CD14-positive monocyte (primary cell): ENCODE measurements around the gene FOXO3. TPM values are rescaled to one million over a fixed set of nuclear protein-coding genes. Genes with fewer than 3 reads are reported as not detected.

Source experiments
- DNase-seq, 3 donors: peaks; one replicate each; pipeline ENCODE4 v3.0.0-alpha.2; 2011 to 2022
- H2AFZ ChIP-seq: 2 replicates; pipeline ENCODE4 v1.6.0; 2012; ENCODE audit warnings: mild to moderate bottlenecking, low read depth, low read length, inconsistent platforms; ENCODE audit not compliant: insufficient read depth, poor library complexity, severe bottlenecking
- H3K27ac ChIP-seq, 2 donors: 1 replicate in 1 of 2; 2 replicates in 1 of 2; pipeline ENCODE4 v1.5.1; 2012 to 2013; ENCODE audit warnings: low read length in 2 of 2, control low read depth in 1 of 2, inconsistent platforms in 1 of 2, low read depth in 1 of 2, mild to moderate bottlenecking in 1 of 2
- H3K27me3 ChIP-seq, 2 donors: one replicate each; pipeline versions ENCODE4 v1.6.0 to v1.6.1; 2011 to 2013; ENCODE audit warnings: low read length in 2 of 2; ENCODE audit not compliant: control insufficient read depth in 2 of 2, insufficient read depth in 2 of 2
- H3K36me3 ChIP-seq, 2 donors: replicated peaks in 1 of 2; 1 replicate in 1 of 2; 2 replicates in 1 of 2; pipeline versions ENCODE4 v1.5.1 to v1.6.1; 2012 to 2013; ENCODE audit warnings: low read length in 2 of 2, control low read depth in 1 of 2, inconsistent platforms in 1 of 2, mild to moderate bottlenecking in 1 of 2; ENCODE audit not compliant: insufficient read depth in 2 of 2, control insufficient read depth in 1 of 2
- H3K4me1 ChIP-seq, 2 donors: 1 replicate in 1 of 2; 2 replicates in 1 of 2; pipeline versions ENCODE4 v1.5.1 to v1.6.1; 2012 to 2013; ENCODE audit warnings: low read length in 2 of 2, control low read depth in 1 of 2, inconsistent platforms in 1 of 2, mild to moderate bottlenecking in 1 of 2, moderate library complexity in 1 of 2; ENCODE audit not compliant: insufficient read depth in 2 of 2, control insufficient read depth in 1 of 2
- H3K4me2 ChIP-seq: replicated peaks from 2 replicates; pipeline ENCODE3; 2012; ENCODE audit warnings: low read length, moderate library complexity, mild to moderate bottlenecking; ENCODE audit not compliant: poor library complexity, severe bottlenecking; ENCODE audit errors: extremely low read depth
- H3K4me3 ChIP-seq, 3 experiments: fragments of 200-600 bp in 1 of 3; sonication (generic) in 1 of 3; replicated peaks in 1 of 3; 1 replicate in 2 of 3; 2 replicates in 1 of 3; pipeline ENCODE4 v1.5.1; 2011 to 2013; ENCODE audit warnings: low read length in 3 of 3, mild to moderate bottlenecking in 3 of 3, control low read depth in 2 of 3, low read depth in 2 of 3, inconsistent platforms in 1 of 3, moderate library complexity in 1 of 3
- H3K79me2 ChIP-seq: 2 replicates; pipeline ENCODE4 v1.6.0; 2012; ENCODE audit warnings: mild to moderate bottlenecking, control low read depth, inconsistent platforms, low read length, moderate library complexity; ENCODE audit not compliant: insufficient read depth
- H3K9ac ChIP-seq: 2 replicates; pipeline ENCODE4 v1.6.0; 2017; ENCODE audit warnings: low read length, mild to moderate bottlenecking; ENCODE audit not compliant: insufficient read depth, poor library complexity, severe bottlenecking
- H3K9me3 ChIP-seq, 2 donors: replicated peaks in 1 of 2; 1 replicate in 1 of 2; 2 replicates in 1 of 2; pipeline versions ENCODE4 v1.5.1 to v1.6.1; 2012 to 2013; ENCODE audit warnings: low read length in 2 of 2, control low read depth in 1 of 2; ENCODE audit not compliant: control insufficient read depth in 1 of 2, insufficient read depth in 1 of 2
- H4K20me1 ChIP-seq: 2 replicates; pipeline ENCODE4 v1.6.0; 2012; ENCODE audit warnings: mild to moderate bottlenecking, low read length, control low read depth, moderate library complexity; ENCODE audit not compliant: insufficient read depth
- H3K27ac Mint-ChIP-seq, 7 donors: one replicate each; pipeline ENCODE4 v1.8.0; 2020; ENCODE audit warnings: mild to moderate bottlenecking in 7 of 7, mixed read lengths in 7 of 7, moderate library complexity in 6 of 7, inconsistent platforms in 2 of 7
- H3K27me3 Mint-ChIP-seq, 3 donors: one replicate each; pipeline ENCODE4 v1.8.0; 2021 to 2022; ENCODE audit warnings: low read depth in 3 of 3, mild to moderate bottlenecking in 3 of 3, mixed read lengths in 3 of 3, moderate library complexity in 3 of 3, inconsistent platforms in 1 of 3
- H3K36me3 Mint-ChIP-seq, 2 donors: one replicate each; pipeline ENCODE4 v1.8.0; 2020; ENCODE audit warnings: mixed read lengths in 2 of 2, inconsistent platforms in 1 of 2, mild to moderate bottlenecking in 1 of 2
- H3K4me1 Mint-ChIP-seq: one replicate; pipeline ENCODE4 v1.8.0; 2020; ENCODE audit warnings: mild to moderate bottlenecking, mixed read lengths
- H3K4me3 Mint-ChIP-seq, 2 donors: one replicate each; pipeline ENCODE4 v1.8.0; 2020; ENCODE audit warnings: mild to moderate bottlenecking in 2 of 2, mixed read lengths in 2 of 2, moderate library complexity in 1 of 2
- H3K9me3 Mint-ChIP-seq, 7 donors: one replicate each; pipeline ENCODE4 v1.8.0; 2020 to 2022; ENCODE audit warnings: mixed read lengths in 7 of 7, mild to moderate bottlenecking in 6 of 7, moderate library complexity in 6 of 7, inconsistent platforms in 2 of 7
- WGBS: methylation state at CpG from one replicate; pipeline ENCODE4 v1.1.5; 2013; ENCODE audit warnings: missing lambda C conversion rate; ENCODE audit not compliant: insufficient coverage; 5-methylcytosine and 5-hydroxymethylcytosine counted together
- intact Hi-C, 2 donors: fragments of 100-400 bp; cut with micrococcal nuclease; formaldehyde crosslinking; loops; one replicate each; pipeline versions ENCODE4 v1.15.0 to v1.15.1; 2023
- polyA plus RNA-seq, 3 donors: library from polyadenylated mRNA; depleted of rRNA in 1 of 3; unstranded in 2 of 3; stranded (reverse) in 1 of 3; fragments of 300-500 nt in 2 of 3; fragments of >200 nt in 1 of 3; fragmentation: Illumina TruSeq in 2 of 3; gene quantifications; 1 replicate in 2 of 3; 2 replicates in 1 of 3; pipeline ENCODE4 v1.2.3, GENCODE V29; 2012 to 2021
- TF ChIP-seq, protein P1 (sequence below): fragments of 200-600 bp; IDR thresholded peaks from one replicate; pipeline ENCODE4 v1.8.0; 2022; ENCODE audit warnings: antibody characterized with exemption, mild to moderate bottlenecking

The FOXO3 gene
- polyA plus RNA-seq, 3 donors: 15.4 to 23.2 (median 17.5) TPM

DNA sequence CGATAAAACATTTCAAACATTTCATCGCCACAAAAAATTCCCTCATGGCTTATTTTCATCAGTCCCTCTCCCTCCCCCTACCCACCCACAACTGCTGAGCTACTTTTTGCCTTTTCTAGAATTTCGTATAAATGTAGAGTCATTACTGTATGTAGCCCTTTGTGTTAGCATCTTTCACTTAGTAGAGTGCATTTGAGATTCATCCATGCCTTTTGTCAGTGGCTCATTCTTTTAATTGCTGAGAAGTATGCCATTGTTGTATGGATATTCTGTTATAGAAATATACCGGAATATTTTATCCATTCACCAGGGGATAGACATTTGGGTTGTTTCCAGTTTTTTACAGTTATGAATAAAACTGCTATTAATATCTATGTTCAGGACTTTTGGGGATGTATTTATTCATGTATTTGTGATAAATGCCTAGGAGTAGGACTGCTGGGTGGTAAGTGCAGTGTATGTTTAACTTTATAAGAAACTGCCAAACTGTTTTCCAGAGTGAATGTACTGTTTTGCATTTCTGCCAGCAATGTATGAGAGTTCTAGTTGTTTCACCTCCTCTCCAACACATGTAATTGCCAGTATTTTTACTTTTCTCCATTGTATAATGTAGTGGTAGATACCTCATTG lies 50.4 kb downstream of the FOXO3 start:
- no peak overlapping the region for H3K9ac ChIP-seq
- WGBS: no CpG with 5 or more reads among the region's 4 CpGs
- no peak overlapping the region for H3K27ac Mint-ChIP-seq
- H3K36me3 ChIP-seq: no peaks in the 10 kb centered on the region
- no peak overlapping the region for H3K4me2 ChIP-seq
- intact Hi-C loops: no loop called here
- DNase-seq: no peak
- peaks cover 100% of the 10 kb centered on the region for H3K79me2 ChIP-seq
- H3K4me1 Mint-ChIP-seq: peaks cover 28% of the 10 kb centered on the region
- no peak overlapping the region for H3K4me3 Mint-ChIP-seq
- H4K20me1 ChIP-seq: peaks cover 99% of the 10 kb centered on the region
- H3K4me1 ChIP-seq: peaks cover 5 to 6% of the 10 kb centered on the region in 2 donors
- H2AFZ ChIP-seq: no peak overlapping the region
- TF ChIP-seq, protein P1, sequence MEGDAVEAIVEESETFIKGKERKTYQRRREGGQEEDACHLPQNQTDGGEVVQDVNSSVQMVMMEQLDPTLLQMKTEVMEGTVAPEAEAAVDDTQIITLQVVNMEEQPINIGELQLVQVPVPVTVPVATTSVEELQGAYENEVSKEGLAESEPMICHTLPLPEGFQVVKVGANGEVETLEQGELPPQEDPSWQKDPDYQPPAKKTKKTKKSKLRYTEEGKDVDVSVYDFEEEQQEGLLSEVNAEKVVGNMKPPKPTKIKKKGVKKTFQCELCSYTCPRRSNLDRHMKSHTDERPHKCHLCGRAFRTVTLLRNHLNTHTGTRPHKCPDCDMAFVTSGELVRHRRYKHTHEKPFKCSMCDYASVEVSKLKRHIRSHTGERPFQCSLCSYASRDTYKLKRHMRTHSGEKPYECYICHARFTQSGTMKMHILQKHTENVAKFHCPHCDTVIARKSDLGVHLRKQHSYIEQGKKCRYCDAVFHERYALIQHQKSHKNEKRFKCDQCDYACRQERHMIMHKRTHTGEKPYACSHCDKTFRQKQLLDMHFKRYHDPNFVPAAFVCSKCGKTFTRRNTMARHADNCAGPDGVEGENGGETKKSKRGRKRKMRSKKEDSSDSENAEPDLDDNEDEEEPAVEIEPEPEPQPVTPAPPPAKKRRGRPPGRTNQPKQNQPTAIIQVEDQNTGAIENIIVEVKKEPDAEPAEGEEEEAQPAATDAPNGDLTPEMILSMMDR: no peak
- no peaks in the 10 kb centered on the region for H3K27me3 Mint-ChIP-seq
- H3K27me3 ChIP-seq: no peaks in the 10 kb centered on the region
- peaks cover 3 to 11% (median 7%) of the 10 kb centered on the region in 7 donors for H3K9me3 Mint-ChIP-seq
- H3K27ac ChIP-seq: no peak overlapping the region
- H3K9me3 ChIP-seq: peaks cover 0 to 5% of the 10 kb centered on the region in 2 donors
- H3K4me3 ChIP-seq: no peak overlapping the region
- H3K36me3 Mint-ChIP-seq: peaks cover 9 to 17% of the 10 kb centered on the region in 2 donors

DNA sequence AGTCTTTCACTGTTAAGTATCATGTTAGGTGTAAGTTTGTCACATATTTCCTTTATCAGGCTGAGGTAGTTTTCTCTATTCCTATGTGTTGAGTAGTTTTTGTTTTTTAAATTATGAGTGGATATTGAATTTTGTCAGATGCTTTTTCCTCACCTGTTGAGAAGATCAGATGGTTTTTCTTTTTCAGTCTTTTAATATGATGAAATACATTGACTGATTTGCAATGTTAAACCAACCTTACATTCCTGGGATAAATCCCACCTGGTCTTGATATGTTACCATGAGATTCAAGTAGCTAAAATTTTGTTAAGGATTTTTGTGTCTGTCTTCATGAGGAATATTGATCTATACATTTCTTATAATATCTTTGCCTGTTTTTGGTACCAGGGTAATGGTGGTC lies 52.1 kb downstream of the FOXO3 start:
- Histone ChIP-seq H3K27ac (no peak overlapping the region), H4K20me1 (peaks cover 99% of the 10 kb centered on the region), H2AFZ (no peak overlapping the region), H3K4me2 (no peak overlapping the region), H3K27me3 (no peaks in the 10 kb centered on the region), H3K9ac (no peak overlapping the region), H3K9me3 (peaks cover 0 to 5% of the 10 kb centered on the region in 2 donors), H3K79me2 (peaks cover 100% of the 10 kb centered on the region), H3K4me3 (no peak overlapping the region), H3K4me1 (peaks cover 21 to 24% of the 10 kb centered on the region in 2 donors), H3K36me3 (no peaks in the 10 kb centered on the region)
- TF ChIP-seq, protein P1: no peak
- DNase-seq: no peak
- H3K4me3 Mint-ChIP-seq: no peak overlapping the region
- H3K27ac Mint-ChIP-seq: no peak overlapping the region
- peaks cover 7 to 10% of the 10 kb centered on the region in 2 donors for H3K36me3 Mint-ChIP-seq
- no peaks in the 10 kb centered on the region for H3K27me3 Mint-ChIP-seq
- peaks cover 3 to 11% (median 7%) of the 10 kb centered on the region in 7 donors for H3K9me3 Mint-ChIP-seq
- H3K4me1 Mint-ChIP-seq: peaks cover 38% of the 10 kb centered on the region
- intact Hi-C loops: no loop called here
